ENCODE results near the gene GLDC.
A peak's percentile ranks its signal among the peaks of the same experiment; 100 is the strongest.
"Not testable (repeated sequence)": the region's sequence is repeated elsewhere in the genome, so short reads cannot be mapped to it uniquely, and the experiment has no call there.

Gene GLDC

GRCh38 chr9:6664204-6664680, 18.7 kb upstream of the GLDC start:
- DNase-seq (ENCODE audit: low spot score) = no peak

GRCh38 chr9:6660512-6660911, 15.0 kb upstream of the GLDC start:
- DNase-seq (ENCODE audit: low spot score) = no peak

- no peak for DNase-seq (ENCODE audit: low spot score)
Measured at GRCh38 chr9:6658628-6659353, 13.3 kb upstream of the GLDC start.

GRCh38 chr9:6656614-6657300, 11.2 kb upstream of the GLDC start:
- no peak for DNase-seq (ENCODE audit: low spot score)

GRCh38 chr9:6655036-6655435, 9.5 kb upstream of the GLDC start:
- no peak for DNase-seq (ENCODE audit: low spot score)

- DNase-seq (ENCODE audit: low spot score) = no peak
Measured at GRCh38 chr9:6646293-6646636, 736 bp upstream of the GLDC start.

- peak; percentile 72 for DNase-seq (ENCODE audit: low spot score)
Measured at GRCh38 chr9:6645105-6645354, 499 bp downstream of the GLDC start.

GRCh38 chr9:6644346-6645104, 1.0 kb downstream of the GLDC start:
- DNase-seq (ENCODE audit: low spot score) = peak; percentile 50

GRCh38 chr9:6641961-6642360, 3.6 kb downstream of the GLDC start:
- no peak for DNase-seq (ENCODE audit: low spot score)

- DNase-seq (ENCODE audit: low spot score) = no peak
Measured at GRCh38 chr9:6641561-6641960, 4.0 kb downstream of the GLDC start.

GRCh38 chr9:6641056-6641455, 4.5 kb downstream of the GLDC start:
- DNase-seq (ENCODE audit: low spot score) = no peak

- DNase-seq (ENCODE audit: low spot score) = no peak
Measured at GRCh38 chr9:6640268-6641051, 5.1 kb downstream of the GLDC start.

GRCh38 chr9:6639622-6640021, 5.9 kb downstream of the GLDC start:
- no peak for DNase-seq (ENCODE audit: low spot score)

GRCh38 chr9:6634444-6634843, 11.1 kb downstream of the GLDC start:
- DNase-seq (ENCODE audit: low spot score) = no peak

GRCh38 chr9:6633378-6633777, 12.2 kb downstream of the GLDC start:
- no peak for DNase-seq (ENCODE audit: low spot score)

- peak; percentile 61 for DNase-seq (ENCODE audit: low spot score)
Measured at GRCh38 chr9:6632516-6633183, 12.9 kb downstream of the GLDC start.

- no peak for DNase-seq (ENCODE audit: low spot score)
Measured at GRCh38 chr9:6631207-6631512, 14.4 kb downstream of the GLDC start.

- peak; percentile 63 for DNase-seq (ENCODE audit: low spot score)
Measured at GRCh38 chr9:6630502-6631206, 14.9 kb downstream of the GLDC start.

GRCh38 chr9:6628704-6629103, 16.8 kb downstream of the GLDC start:
- no peak for DNase-seq (ENCODE audit: low spot score)

GRCh38 chr9:6625363-6625762, 20.2 kb downstream of the GLDC start:
- no peak for DNase-seq (ENCODE audit: low spot score)

GRCh38 chr9:6622784-6623183, 22.7 kb downstream of the GLDC start:
- not testable (repeated sequence) for DNase-seq (ENCODE audit: low spot score)

GRCh38 chr9:6620796-6621195, 24.7 kb downstream of the GLDC start:
- no peak for DNase-seq (ENCODE audit: low spot score)

All from ecto neural progenitor cell (in vitro differentiated cells).